ENCODE measurements around the gene USP20.

- TF ChIP-seq CTCF (IDR thresholded peaks at IDR 0.05) (no peak), GABPA (IDR thresholded peaks at IDR 0.05; ENCODE audit: low read depth) (no peak), MAX (IDR thresholded peaks at IDR 0.05; ENCODE audit: low read depth) (peak; percentile 94), RFX5 (IDR thresholded peaks at IDR 0.05; ENCODE audit: low read length) (no peak), FOXJ3 (CRISPR knock-in tag; IDR thresholded peaks at IDR 0.05) (no peak), EP300 (IDR thresholded peaks at IDR 0.05; ENCODE audit: borderline replicate concordance in 1 of 2, low read depth in 1 of 2, low read length in 1 of 2) (peak; percentile 19 to 86; a peak in 1 of 4 replicates), REST (IDR thresholded peaks at IDR 0.05; ENCODE audit: low read depth, low read length) (no peak), JUND (IDR thresholded peaks at IDR 0.05) (peak; percentile 91), ZBTB33 (IDR thresholded peaks at IDR 0.05; ENCODE audit: borderline replicate concordance, low read depth) (peak; percentile 46; the same call in 1 of the 2 replicates)
These were observed 75.6 kb downstream of the USP20 start for GRCh38 chr9:129910628-129911567.
